ENCODE data around the gene TRAF7. TPM values are rescaled to one million over a fixed set of nuclear protein-coding genes. Genes with fewer than 3 reads are reported as not detected.
A peak's percentile ranks its signal among the peaks of the same experiment; 100 is the strongest.

TRAF7 gene
- total RNA-seq, 1 experiment from 2014 or later: 97.7 TPM

DNA sequence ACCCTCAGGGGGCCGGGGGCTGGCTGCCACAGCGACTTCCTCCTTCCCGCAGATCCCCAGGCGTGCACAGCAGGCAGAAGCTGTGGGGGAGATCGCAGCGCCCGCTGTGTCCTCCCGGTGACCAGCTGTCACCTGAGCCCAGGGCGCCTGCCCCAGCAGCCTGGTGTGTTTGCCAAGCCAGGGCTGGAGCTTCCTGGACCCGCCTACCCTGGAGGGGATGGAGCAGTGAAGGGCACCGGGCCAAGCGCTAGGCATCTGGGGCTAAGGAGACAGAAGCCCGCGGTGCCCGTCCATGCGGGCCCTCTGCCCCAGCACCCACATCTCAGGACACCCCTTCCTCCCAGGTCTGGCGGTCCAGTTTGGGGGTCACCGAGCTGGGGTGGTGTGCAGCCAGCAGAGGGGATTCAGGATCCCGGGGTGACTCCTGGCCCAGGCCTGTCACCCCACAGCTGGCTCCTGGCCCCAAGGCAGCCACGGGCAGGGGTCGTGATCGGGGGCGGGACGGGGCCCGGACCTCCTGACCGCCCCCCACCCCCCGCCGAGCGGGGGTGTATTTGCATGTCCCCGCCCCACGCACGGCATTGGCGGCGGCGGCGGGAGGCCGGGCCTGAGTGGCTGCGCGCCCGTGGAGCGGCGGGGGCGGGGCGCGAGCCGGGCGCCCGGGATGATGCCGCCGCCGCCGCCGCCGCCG, 7.5 kb upstream of the TRAF7 start, which contains the start of gene RAB26:
RAB26 (plus strand) TSS at position 645 of the 691 bp plus-strand sequence. CDS start 159 bp downstream, outside the sequence.
- DNase-seq (ENCODE audit: low spot score): peak; percentile 75

DNA sequence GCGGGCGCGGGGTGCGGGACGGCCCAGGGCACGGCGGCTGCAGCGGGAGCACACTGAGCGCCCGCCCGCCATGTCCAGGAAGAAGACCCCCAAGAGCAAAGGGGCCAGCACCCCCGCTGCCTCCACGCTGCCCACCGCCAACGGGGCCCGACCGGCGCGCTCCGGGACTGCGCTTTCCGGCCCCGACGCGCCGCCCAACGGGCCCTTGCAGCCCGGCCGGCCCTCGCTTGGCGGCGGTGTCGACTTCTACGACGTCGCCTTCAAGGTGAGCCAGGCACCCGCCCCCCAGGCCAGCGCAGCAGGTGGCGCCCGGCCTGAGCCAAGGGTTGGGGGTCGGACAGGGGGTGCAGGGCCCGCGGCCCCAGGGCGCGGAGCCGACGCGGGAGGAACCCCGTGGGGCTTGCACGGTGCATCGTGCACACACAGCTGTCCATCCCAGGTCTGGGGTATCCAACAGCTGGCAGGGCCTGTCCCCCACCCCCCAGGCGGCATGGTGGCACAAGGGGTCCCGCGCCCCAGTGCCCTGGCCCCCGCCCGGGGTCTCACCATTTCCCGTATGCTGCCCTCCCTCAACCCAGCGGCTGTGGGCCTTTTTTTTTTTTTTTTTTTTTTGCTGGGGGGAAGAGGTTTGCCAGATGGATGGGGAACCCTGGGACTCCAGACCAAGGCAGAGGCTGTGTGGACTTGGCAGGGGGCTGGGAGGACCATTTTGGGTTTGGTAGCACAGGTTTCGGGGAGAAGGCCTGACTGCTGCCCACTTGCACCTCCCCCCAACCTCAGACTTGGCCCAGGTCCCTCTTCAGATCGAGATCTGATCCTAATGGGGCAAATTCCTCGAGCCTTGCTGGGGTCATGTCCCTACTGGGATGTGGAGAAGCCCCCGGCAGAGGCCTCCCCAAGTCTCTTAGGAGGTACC, 6.6 kb upstream of the TRAF7 start:
- no peak for DNase-seq (ENCODE audit: low spot score)

GRCh38 chr16:2149630-2150417, 5.8 kb upstream of the TRAF7 start:
- DNase-seq (ENCODE audit: low spot score): no peak

- no peak for DNase-seq (ENCODE audit: low spot score)
Observed at GRCh38 chr16:2150418-2151187, 5.0 kb upstream of the TRAF7 start.

DNA sequence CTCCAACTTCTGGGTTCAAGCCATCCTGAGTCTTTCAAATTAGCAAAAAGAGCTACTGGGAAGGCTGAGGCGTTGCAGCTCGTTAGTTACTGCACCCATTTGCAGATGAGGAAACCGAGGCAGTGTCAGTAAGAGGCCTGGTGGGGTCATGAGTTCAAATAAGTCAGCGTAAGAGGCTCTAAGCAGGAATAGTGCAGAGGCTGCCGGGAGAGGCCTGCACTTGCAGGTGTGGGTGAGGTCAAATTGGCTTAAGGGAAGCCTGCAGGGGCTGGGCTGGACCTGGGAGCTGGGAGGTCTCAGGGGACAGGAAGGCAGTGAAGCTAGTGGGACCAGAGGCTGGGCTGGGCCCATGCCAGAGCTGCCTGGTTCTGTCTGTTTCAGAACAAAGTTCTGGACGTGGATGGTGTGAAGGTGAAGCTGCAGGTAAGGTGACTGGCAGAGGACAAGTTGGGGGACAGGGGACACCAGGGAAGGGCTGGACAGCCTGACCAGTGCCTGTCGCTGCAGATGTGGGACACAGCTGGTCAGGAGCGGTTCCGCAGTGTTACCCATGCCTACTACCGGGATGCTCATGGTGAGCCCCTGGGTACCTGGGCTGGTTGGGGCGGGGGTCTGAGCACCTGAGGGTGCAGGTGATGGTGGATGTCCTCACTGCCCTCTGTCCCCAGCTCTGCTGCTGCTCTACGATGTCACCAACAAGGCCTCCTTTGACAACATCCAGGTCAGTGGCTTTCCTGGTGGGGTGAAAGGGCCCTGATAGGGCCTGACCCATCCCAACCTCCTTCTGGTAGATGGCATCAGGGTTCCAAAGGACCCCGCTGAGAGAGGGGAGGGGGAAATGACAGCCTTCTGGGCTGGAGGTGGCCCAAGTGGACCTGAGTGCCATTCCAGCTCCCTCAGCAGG, 4.1 kb upstream of the TRAF7 start:
- no peak for DNase-seq (ENCODE audit: low spot score)

DNA sequence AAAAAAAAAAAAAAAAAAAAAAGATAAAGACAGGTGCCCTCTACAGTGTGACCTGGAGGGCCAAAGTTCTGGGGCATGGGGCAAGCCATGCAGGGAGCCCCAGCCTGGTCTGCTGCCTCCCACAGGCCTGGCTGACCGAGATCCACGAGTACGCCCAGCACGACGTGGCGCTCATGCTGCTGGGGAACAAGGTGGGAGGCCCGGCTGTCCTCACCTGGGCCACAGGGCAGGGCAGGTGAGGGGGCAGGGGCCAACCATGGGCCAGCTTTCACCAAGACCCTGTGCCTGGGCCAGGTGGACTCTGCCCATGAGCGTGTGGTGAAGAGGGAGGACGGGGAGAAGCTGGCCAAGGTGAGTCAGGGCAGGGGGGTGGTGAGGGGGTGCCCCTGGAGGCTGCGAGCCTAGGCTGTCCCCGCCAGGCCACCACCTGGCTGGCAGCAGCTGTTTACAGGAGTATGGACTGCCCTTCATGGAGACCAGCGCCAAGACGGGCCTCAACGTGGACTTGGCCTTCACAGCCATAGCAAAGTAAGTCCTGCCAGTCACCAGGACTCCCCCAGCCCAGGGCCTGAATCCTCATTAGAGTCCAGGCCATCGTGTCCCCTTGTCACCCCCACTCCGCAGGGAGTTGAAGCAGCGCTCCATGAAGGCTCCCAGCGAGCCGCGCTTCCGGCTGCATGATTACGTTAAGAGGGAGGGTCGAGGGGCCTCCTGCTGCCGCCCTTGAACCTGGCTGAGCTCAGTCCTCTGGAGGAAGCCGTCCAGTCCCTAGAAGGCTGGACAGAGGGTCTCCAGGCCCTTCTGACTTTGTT, 2.7 kb upstream of the TRAF7 start:
- DNase-seq (ENCODE audit: low spot score): no peak

DNA sequence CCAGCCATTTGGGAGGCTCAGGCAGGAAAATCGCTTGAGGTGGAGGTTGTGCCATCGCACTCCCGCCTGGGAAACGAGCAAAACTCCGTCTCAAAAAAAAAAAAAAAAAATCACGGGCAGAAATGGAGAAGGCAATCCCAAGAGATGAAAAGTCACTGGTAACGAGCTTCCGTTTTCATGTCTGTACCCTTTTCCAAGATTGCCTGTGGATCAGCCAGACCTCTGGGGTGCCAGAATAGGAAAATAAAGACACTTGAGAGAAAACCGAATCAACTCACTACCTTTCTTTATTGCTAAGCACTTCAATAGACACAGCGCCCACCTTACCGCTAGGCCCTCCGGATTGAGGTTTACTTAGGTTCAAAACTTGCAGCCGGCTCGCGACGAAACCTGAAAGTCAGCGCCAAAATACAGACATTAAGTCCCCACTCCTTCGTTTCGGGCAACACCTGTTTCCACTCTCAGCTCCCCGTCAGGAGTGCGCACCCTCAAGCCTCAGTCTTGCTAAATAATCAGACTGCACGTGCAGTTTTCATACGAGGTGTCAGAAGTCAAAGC, 970 bp upstream of the TRAF7 start:
- DNase-seq (ENCODE audit: low spot score): no peak

- DNase-seq (ENCODE audit: low spot score): no peak
Observed at GRCh38 chr16:2155977-2156848, 631 bp downstream of the TRAF7 start.

- DNase-seq (ENCODE audit: low spot score): no peak
Observed at GRCh38 chr16:2156849-2157224, 1.3 kb downstream of the TRAF7 start.

DNA sequence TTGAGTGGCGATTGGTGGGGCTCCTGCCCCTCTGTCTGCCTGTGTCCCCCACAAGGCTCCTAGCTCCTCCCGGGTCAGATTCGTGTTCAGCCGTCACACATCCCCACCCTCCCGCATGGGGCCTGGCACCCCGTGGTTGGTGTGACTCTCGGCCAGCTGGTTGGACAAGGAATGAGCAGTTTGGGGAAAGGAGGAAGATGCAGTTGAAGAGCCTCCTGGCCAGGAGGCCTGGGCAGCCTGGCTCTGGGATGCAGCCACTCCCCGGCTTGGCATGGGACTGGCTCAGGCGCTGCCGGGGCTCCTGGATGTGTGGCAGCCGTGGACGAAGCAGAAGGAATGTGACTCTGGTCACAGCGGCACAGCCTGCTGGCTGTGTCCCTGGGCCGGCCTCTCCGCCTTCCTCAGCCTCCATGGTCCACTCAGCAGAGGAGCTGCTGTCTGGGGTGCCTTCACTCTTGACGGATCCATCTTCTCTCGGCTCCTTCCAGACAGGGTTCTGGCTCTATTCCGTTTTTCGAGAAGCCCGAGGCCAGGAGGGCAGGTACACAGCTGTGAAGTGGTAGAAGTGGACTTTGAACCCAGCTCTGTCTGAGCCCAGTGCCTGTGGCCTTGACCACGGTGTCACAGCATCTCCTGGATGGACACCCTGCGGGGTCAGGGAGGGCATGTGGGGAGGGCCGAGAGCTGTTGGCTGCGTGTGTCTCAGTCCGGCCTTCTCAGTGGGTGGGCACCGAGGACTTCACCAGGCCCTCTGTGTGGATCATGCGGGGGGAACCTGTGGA, 2.1 kb downstream of the TRAF7 start:
- DNase-seq (ENCODE audit: low spot score): no peak

DNA sequence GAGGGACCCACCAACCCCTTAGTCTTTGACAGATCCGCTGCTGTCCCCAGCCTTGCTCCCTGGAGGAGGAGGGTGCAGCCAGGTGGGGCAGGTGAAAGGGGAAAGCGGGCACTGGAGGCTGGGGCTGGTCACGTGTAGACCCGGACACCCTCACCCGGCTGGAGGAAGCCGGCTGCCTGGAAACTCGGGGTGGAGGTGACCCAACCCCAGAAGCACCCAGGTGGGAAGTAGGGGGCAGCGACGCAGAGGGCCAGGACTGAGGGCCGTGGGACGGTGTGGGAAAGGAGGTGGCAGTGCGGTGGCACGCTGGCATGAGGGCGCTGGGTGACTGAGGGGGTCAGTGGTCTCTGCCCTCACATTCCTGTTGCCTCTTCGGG, 2.7 kb downstream of the TRAF7 start:
- no peak for DNase-seq (ENCODE audit: low spot score)

GRCh38 chr16:2159175-2159838, 3.7 kb downstream of the TRAF7 start:
- peak; percentile 70 for DNase-seq (ENCODE audit: low spot score)

DNA sequence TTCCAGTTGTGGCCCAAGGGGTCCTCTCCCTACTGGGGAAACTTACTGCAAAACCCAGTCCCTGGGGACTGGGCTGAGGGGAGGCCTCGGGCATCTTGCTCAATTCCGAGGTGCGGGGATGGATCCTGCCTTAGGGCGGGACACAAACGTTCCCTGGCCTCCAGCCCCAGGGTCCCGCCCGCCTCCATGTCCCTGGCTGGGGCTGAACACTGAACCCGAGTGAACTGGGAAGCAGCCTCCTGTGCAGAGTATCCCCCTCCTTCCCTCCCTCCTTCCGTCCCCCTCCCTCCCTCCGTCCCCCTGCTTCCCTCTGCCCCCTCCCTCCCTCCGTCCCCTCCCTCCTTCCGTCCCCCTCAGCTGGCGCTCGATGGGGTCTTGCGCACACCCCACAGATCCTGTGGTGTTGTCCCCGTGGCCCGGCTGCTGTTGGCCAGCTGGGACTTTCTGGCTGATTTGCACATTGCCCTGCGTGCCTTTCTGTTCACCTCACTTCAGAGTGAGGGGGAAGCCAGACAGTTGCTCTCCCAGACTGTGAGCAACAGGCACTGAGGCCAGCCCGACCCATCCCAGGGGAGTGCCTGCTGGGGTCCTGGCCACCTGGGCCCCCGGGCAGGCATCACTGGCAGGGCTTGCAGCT, 5.5 kb downstream of the TRAF7 start:
- no peak for DNase-seq (ENCODE audit: low spot score)

- DNase-seq (ENCODE audit: low spot score): no peak
Observed at GRCh38 chr16:2161911-2162310, 6.3 kb downstream of the TRAF7 start.

DNA sequence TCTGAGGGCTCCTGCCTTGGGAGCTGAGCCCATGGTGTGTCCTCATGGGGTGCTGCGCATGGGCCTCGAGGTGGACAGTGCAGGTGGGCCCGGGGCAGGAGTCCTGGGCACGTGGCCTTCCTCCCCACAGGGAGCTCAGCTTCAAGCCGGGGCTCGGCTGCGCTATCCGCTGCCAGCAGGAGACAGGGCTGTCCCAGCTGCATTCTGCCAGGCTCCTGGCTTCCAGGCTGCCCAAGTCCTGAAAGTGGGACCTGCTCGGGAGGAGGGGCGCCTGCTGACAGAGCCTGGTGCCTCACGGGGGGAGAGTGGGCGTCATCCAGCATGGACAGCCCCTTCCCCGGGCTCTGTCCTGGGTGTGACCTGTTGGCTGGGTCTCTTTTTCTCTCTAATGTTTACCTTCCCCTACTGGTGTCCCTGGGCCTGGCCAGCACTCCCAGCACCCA, 7.1 kb downstream of the TRAF7 start:
- peak; percentile 77 for DNase-seq (ENCODE audit: low spot score)

DNA sequence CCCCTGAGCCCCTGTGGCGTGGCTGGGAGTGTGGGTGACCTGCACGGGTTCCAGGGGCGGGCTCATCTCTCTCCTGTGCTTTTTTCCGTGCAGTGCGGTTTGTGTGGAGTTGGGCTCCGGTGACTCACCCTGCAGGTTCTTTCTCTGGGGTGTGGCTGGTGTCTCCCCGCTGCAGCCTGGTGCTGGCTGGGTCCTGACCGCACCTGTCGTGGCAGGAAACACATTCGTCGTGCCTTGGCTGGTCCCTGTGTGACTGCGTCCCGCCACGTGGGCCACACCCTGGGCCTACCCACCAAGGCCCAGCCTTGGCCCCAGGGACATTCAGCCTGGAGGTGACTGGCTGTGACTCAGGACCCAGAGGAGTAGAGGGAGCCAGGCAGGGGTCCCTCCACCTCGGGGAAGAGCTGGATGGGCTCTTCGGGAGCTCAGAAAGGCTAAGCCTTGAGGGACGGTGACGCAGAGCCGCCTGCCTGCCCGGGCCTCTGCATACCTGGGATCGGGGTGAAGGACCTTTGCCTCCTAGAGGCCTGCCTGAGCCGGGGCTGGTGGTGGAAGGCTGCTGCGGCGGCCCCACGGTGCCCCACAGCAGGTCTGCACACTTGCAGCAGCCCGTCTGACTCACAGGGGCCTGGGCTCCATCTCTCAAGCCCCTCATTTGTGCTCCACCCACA, 7.8 kb downstream of the TRAF7 start:
- DNase-seq (ENCODE audit: low spot score): peak; percentile 90

Measured in A172 (cell line).